ENCODE results near the gene SLC12A9.

The SLC12A9 gene

GRCh38 chr7:100827330-100828226, 24.9 kb upstream of the SLC12A9 start, which contains the start of gene EPHB4 (continued):
- TF ChIP-seq PRDM10 (tag by site-specific recombination; IDR thresholded peaks at IDR 0.05), result peak; percentile 92
- no peak for TF ChIP-seq ZNF19 (tag by site-specific recombination; IDR thresholded peaks at IDR 0.05; ENCODE audit: low read depth)
- TF ChIP-seq, protein P1, sequence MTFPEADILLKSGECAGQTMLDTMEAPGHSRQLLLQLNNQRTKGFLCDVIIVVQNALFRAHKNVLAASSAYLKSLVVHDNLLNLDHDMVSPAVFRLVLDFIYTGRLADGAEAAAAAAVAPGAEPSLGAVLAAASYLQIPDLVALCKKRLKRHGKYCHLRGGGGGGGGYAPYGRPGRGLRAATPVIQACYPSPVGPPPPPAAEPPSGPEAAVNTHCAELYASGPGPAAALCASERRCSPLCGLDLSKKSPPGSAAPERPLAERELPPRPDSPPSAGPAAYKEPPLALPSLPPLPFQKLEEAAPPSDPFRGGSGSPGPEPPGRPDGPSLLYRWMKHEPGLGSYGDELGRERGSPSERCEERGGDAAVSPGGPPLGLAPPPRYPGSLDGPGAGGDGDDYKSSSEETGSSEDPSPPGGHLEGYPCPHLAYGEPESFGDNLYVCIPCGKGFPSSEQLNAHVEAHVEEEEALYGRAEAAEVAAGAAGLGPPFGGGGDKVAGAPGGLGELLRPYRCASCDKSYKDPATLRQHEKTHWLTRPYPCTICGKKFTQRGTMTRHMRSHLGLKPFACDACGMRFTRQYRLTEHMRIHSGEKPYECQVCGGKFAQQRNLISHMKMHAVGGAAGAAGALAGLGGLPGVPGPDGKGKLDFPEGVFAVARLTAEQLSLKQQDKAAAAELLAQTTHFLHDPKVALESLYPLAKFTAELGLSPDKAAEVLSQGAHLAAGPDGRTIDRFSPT (tag by site-specific recombination; IDR thresholded peaks at IDR 0.05), result peak; percentile 87
- no peak for TF ChIP-seq ZNF362 (tag by site-specific recombination; IDR thresholded peaks at IDR 0.05)
- TF ChIP-seq ZNF24 (tag by site-specific recombination; IDR thresholded peaks at IDR 0.05), result 0 out of 2 replicates have a peak, but pooled peaks have one; percentile 14
- TF ChIP-seq SCRT2 (tag by site-specific recombination; IDR thresholded peaks at IDR 0.05), result no peak
- TF ChIP-seq ZNF558 (tag by site-specific recombination; IDR thresholded peaks at IDR 0.05), result no peak
- peak; percentile 54; the same call in 1 of the 2 replicates for TF ChIP-seq KLF9 (tag by site-specific recombination; IDR thresholded peaks at IDR 0.05; ENCODE audit: low read depth)
- peak; percentile 68 for TF ChIP-seq SP7 (tag by site-specific recombination; IDR thresholded peaks at IDR 0.05)
- no peak for TF ChIP-seq ZBTB21 (tag by site-specific recombination; IDR thresholded peaks at IDR 0.05)
- peak; percentile 97 for TF ChIP-seq ZBTB48 (tag by site-specific recombination; IDR thresholded peaks at IDR 0.05)
- peak; percentile 91 for TF ChIP-seq GLIS2 (tag by site-specific recombination; IDR thresholded peaks at IDR 0.05)
- no peak for TF ChIP-seq ZNF433 (tag by site-specific recombination; IDR thresholded peaks at IDR 0.05; ENCODE audit: low read depth)
- TF ChIP-seq ZNF596 (tag by site-specific recombination; IDR thresholded peaks at IDR 0.05), result no peak
- TF ChIP-seq ZNF692 (tag by site-specific recombination; IDR thresholded peaks at IDR 0.05), result peak; percentile 85
- TF ChIP-seq, protein P2, sequence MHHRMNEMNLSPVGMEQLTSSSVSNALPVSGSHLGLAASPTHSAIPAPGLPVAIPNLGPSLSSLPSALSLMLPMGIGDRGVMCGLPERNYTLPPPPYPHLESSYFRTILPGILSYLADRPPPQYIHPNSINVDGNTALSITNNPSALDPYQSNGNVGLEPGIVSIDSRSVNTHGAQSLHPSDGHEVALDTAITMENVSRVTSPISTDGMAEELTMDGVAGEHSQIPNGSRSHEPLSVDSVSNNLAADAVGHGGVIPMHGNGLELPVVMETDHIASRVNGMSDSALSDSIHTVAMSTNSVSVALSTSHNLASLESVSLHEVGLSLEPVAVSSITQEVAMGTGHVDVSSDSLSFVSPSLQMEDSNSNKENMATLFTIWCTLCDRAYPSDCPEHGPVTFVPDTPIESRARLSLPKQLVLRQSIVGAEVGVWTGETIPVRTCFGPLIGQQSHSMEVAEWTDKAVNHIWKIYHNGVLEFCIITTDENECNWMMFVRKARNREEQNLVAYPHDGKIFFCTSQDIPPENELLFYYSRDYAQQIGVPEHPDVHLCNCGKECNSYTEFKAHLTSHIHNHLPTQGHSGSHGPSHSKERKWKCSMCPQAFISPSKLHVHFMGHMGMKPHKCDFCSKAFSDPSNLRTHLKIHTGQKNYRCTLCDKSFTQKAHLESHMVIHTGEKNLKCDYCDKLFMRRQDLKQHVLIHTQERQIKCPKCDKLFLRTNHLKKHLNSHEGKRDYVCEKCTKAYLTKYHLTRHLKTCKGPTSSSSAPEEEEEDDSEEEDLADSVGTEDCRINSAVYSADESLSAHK (tag by site-specific recombination; IDR thresholded peaks at IDR 0.05), result no peak; the same call in 1 of the 2 replicates
- peak; percentile 72; the same call in 1 of the 2 replicates for TF ChIP-seq ZNF501 (tag by site-specific recombination; IDR thresholded peaks at IDR 0.05)
- no peak for TF ChIP-seq GFI1B (tag by site-specific recombination; IDR thresholded peaks at IDR 0.05)
- TF ChIP-seq ZNF341 (tag by site-specific recombination; IDR thresholded peaks at IDR 0.05; ENCODE audit: low read depth), result peak; percentile 65
- peak; percentile 99 for TF ChIP-seq ZBTB20 (tag by site-specific recombination; IDR thresholded peaks at IDR 0.05)
- peak; percentile 79 for TF ChIP-seq ZXDB (tag by site-specific recombination; IDR thresholded peaks at IDR 0.05)
- TF ChIP-seq EGR2 (tag by site-specific recombination; IDR thresholded peaks at IDR 0.05; ENCODE audit: low read depth), result 0 out of 2 replicates have a peak, but pooled peaks have one; percentile 19
- peak; percentile 51 for TF ChIP-seq WT1 (tag by site-specific recombination; IDR thresholded peaks at IDR 0.05)
- no peak for TF ChIP-seq ZNF10 (tag by site-specific recombination; IDR thresholded peaks at IDR 0.05)
- TF ChIP-seq ZNF114 (tag by site-specific recombination; IDR thresholded peaks at IDR 0.05), result no peak
- no peak for TF ChIP-seq ZNF510 (tag by site-specific recombination; IDR thresholded peaks at IDR 0.05; ENCODE audit: insufficient replicate concordance)
- no peak for TF ChIP-seq ZNF140 (tag by site-specific recombination; IDR thresholded peaks at IDR 0.05)
- peak; percentile 64 for TF ChIP-seq GLIS1 (tag by site-specific recombination; IDR thresholded peaks at IDR 0.05)
- no peak for TF ChIP-seq ZNF416 (tag by site-specific recombination; IDR thresholded peaks at IDR 0.05)
- TF ChIP-seq ZNF629 (tag by site-specific recombination; IDR thresholded peaks at IDR 0.05), result peak; percentile 56; the same call in 1 of the 2 replicates
